Measurements from ENCODE around the gene RETNLB. TPM values are rescaled to one million over a fixed set of nuclear protein-coding genes. Genes with fewer than 3 reads are reported as not detected.

RETNLB gene, protein sequence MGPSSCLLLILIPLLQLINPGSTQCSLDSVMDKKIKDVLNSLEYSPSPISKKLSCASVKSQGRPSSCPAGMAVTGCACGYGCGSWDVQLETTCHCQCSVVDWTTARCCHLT
- total RNA-seq (2021) (not detected in 2 replicates), Bru-seq, nascent RNA (not detected), BruChase-seq, experiment 1, labeled RNA remaining after a 2-hour chase (not detected), BruChase-seq, experiment 2, labeled RNA remaining after a 6-hour chase (not detected)
- long read RNA-seq = 0 reads

- H3K4me3 ChIP-seq = no peak within 1 kb of the TSS
- H3K4me1 ChIP-seq (replicated peaks; ENCODE audit: insufficient read depth) = no peaks in the 10 kb centered on the region
- no TSS peak for BruUV-seq (replicated peaks)
- no peak for TF ChIP-seq EZH2 (IDR thresholded peaks at IDR 0.05; ENCODE audit: low read depth)
- TF ChIP-seq, protein P1, sequence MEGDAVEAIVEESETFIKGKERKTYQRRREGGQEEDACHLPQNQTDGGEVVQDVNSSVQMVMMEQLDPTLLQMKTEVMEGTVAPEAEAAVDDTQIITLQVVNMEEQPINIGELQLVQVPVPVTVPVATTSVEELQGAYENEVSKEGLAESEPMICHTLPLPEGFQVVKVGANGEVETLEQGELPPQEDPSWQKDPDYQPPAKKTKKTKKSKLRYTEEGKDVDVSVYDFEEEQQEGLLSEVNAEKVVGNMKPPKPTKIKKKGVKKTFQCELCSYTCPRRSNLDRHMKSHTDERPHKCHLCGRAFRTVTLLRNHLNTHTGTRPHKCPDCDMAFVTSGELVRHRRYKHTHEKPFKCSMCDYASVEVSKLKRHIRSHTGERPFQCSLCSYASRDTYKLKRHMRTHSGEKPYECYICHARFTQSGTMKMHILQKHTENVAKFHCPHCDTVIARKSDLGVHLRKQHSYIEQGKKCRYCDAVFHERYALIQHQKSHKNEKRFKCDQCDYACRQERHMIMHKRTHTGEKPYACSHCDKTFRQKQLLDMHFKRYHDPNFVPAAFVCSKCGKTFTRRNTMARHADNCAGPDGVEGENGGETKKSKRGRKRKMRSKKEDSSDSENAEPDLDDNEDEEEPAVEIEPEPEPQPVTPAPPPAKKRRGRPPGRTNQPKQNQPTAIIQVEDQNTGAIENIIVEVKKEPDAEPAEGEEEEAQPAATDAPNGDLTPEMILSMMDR (conservative IDR thresholded peaks at IDR 0.05) = no peak
- intact Hi-C loops (cut with micrococcal nuclease; ENCODE audit: unreplicated experiment) = no loop called here
- no peaks in the 10 kb centered on the region for H3K36me3 ChIP-seq (ENCODE audit: low read depth)
- no peaks in the 10 kb centered on the region for H3K9me2 ChIP-seq (ENCODE audit: insufficient read depth)
- ChIA-PET POLR2A (ENCODE audit: unreplicated experiment) (no interaction called here), CTCF (no interaction called here)
- H3K79me2 ChIP-seq (ENCODE audit: low read depth) = no peaks in the 10 kb centered on the region
- DNase-seq = no peak
- peaks cover 5% of the 10 kb centered on the region; the same call in 1 of the 2 replicates for H3K27me3 ChIP-seq (ENCODE audit: insufficient read depth, low read depth)
- H3F3A ChIP-seq (ENCODE audit: insufficient read depth, low read depth) = no peaks in the 10 kb centered on the region
- H3K9me3 ChIP-seq (ENCODE audit: insufficient read depth, low read depth) = no peaks in the 10 kb centered on the region
- no peak within 1 kb of the TSS for H3K27ac ChIP-seq
- no peak within 1 kb of the TSS for H3K4me2 ChIP-seq
- peaks cover 2% of the 10 kb centered on the region; the same call in 1 of the 2 replicates for H4K20me1 ChIP-seq (ENCODE audit: insufficient read depth)
- no peak within 1 kb of the TSS for H2AFZ ChIP-seq
Observed at GRCh38 chr3:108757404-108757982, at the start of gene RETNLB. Gene RETNLB (minus strand): TSS chr3:108757410. CDS start chr3:108757185, 225 bp downstream.

- Histone ChIP-seq H3K9me3 (ENCODE audit: insufficient read depth, low read depth) (no peaks in the 10 kb centered on the region), H3K79me2 (ENCODE audit: low read depth) (no peaks in the 10 kb centered on the region), H3F3A (ENCODE audit: insufficient read depth, low read depth) (no peaks in the 10 kb centered on the region), H3K36me3 (ENCODE audit: low read depth) (no peaks in the 10 kb centered on the region), H3K27me3 (ENCODE audit: insufficient read depth, low read depth) (0 out of 2 replicates have a peak, but pooled peaks cover 3% of the 10 kb centered on the region), H3K4me1 (replicated peaks; ENCODE audit: insufficient read depth) (no peaks in the 10 kb centered on the region), H4K20me1 (ENCODE audit: insufficient read depth) (no peaks in the 10 kb centered on the region), H3K27ac (no peak overlapping the region), H3K4me2 (no peak overlapping the region), H2AFZ (no peak overlapping the region), H3K9me2 (ENCODE audit: insufficient read depth) (0 out of 2 replicates have a peak, but pooled peaks cover under 1% of the 10 kb centered on the region), H3K4me3 (no peak overlapping the region)
- no TSS peak for BruUV-seq (replicated peaks)
- CTCF ChIA-PET = no interaction called here
- intact Hi-C loops (cut with micrococcal nuclease; ENCODE audit: unreplicated experiment) = no loop called here
- TF ChIP-seq, protein P1 (conservative IDR thresholded peaks at IDR 0.05) = no peak
- TF ChIP-seq EZH2 (IDR thresholded peaks at IDR 0.05; ENCODE audit: low read depth) = no peak
- DNase-seq = no peak
- POLR2A ChIA-PET (ENCODE audit: unreplicated experiment) = no interaction called here
Observed at GRCh38 chr3:108806316-108806715, 49.1 kb upstream of the RETNLB start.

GRCh38 chr3:108804966-108805365, 47.8 kb upstream of the RETNLB start:
- Histone ChIP-seq H3K4me2 (no peak overlapping the region), H3K9me2 (ENCODE audit: insufficient read depth) (no peaks in the 10 kb centered on the region), H3F3A (ENCODE audit: insufficient read depth, low read depth) (no peaks in the 10 kb centered on the region), H3K4me3 (no peak overlapping the region), H3K36me3 (ENCODE audit: low read depth) (no peaks in the 10 kb centered on the region), H3K27ac (no peak overlapping the region), H3K9me3 (ENCODE audit: insufficient read depth, low read depth) (no peaks in the 10 kb centered on the region), H4K20me1 (ENCODE audit: insufficient read depth) (no peaks in the 10 kb centered on the region), H3K4me1 (replicated peaks; ENCODE audit: insufficient read depth) (no peaks in the 10 kb centered on the region), H2AFZ (no peak overlapping the region), H3K27me3 (ENCODE audit: insufficient read depth, low read depth) (0 out of 2 replicates have a peak, but pooled peaks cover 3% of the 10 kb centered on the region), H3K79me2 (ENCODE audit: low read depth) (no peaks in the 10 kb centered on the region)
- no TSS peak for BruUV-seq (replicated peaks)
- intact Hi-C loops (cut with micrococcal nuclease; ENCODE audit: unreplicated experiment) = no loop called here
- ChIA-PET CTCF (no interaction called here), POLR2A (ENCODE audit: unreplicated experiment) (no interaction called here)
- no peak for TF ChIP-seq EZH2 (IDR thresholded peaks at IDR 0.05; ENCODE audit: low read depth)
- TF ChIP-seq, protein P1 (conservative IDR thresholded peaks at IDR 0.05) = no peak
- no peak for DNase-seq
